ENCODE measurements around the gene PDGFA.

PDGFA gene

DNA sequence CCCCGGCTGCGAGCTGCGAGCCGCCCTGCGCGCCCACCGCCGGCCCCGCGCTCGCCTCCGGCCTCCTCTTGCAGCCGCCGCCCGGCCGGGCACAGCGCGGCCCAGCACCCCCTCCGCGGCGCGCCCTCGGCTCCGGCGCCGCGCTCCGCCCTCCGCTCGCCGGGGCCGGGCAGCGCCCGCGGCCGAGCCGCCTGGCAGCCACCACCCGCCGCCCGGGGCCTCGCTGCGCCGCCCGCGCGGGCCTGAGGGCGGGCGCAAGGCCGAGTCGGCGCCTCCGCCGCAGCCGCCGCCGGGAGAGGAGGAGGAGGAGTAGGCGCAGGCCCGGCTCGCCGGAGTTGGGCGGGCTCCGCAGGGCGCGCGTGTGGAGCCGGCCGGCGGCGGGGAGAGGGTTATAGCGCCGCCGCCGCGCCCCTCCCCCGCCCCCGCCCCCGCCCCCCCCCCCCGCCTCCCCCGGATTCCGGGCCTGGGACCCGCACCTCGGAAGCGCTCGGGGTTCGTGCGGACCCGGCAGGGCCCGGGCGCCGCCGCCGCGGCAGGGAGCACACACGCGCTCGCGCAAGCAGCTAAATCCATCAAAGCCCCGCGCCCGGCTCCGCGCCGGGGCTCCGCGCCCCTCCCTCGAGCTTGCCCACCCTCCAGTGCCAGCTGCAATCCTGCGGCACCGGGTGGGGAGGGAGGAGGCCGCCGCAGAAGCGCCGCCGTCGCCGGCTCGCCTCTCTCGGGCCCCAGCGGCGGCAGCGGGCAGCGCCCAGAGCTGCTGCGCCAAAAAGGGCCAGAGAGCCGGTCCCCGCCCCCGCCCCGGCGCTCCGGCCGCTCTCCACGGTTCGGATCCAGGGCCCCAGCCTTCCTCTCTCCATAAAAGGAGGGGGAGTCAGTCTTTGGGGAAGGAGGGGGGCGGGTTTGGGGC is at the start of gene PDGFA:
TSS of gene PDGFA (minus strand) at position 363 of the 907 bp plus-strand sequence. CDS start 845 bp downstream, outside the sequence.
- Mint-ChIP-seq H3K27ac (peak within 1 kb of the TSS; percentile 69), H3K4me1 (peaks cover 22% of the 10 kb centered on the region), H3K36me3 (peaks cover 39% of the 10 kb centered on the region), H3K4me3 (peak within 1 kb of the TSS; percentile 82), H3K9me3 (no peaks in the 10 kb centered on the region)
- ATAC-seq (peak; percentile 51), DNase-seq (ENCODE audit: low spot score in 2 of 2) (peak; percentile 25 to 71)

DNA sequence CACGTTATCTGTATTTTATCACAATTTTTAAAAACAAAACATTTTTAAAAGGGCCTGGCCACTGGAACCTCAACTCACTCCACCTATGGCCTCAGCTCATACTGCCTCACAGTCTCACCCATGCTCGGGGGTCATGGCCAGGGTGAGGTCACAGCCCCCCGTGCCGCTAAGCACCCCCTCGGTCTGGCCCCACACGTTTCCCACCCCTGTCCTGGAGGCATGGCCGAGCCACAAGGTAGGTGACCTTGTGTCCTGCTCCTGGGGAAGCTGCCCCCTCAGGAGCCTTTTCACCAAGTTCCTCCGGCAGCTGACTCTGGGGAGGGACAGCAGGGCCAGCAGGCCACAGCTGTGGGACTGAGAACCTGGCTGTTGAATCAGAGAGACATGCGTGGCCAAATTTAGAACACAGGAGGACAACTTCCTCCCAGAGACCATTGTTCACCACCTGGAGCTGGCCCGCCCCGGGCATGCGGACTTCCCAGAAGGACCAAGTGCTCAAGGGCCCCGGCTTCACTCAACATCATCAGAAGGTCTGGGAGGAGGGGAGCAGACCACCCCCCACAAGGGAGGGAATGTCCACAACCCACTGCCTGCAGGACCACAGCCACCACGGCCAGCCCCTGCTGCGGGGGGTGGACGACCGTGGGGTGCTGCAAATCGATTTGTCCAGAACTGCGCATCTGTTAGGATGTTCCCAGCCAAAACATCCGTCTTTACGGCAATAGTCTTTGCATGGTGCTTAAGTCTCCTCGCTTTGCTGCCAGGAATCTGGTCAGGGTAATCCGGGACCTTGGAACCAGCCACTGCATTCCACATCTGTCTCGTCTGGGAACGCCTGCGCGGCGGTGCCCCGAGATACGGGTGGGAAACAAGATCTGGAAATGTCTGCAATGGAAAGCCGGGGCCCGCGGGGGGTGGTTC is 48.6 kb upstream of the PDGFA start:
- H3K4me1 Mint-ChIP-seq = no peaks in the 10 kb centered on the region
- ATAC-seq (no peak), DNase-seq (ENCODE audit: low spot score in 2 of 2) (no peak)
- no peaks in the 10 kb centered on the region for H3K9me3 Mint-ChIP-seq
- H3K4me3 Mint-ChIP-seq = no peak overlapping the region
- peaks cover under 1% of the 10 kb centered on the region for H3K36me3 Mint-ChIP-seq
- H3K27ac Mint-ChIP-seq = no peak overlapping the region

DNA sequence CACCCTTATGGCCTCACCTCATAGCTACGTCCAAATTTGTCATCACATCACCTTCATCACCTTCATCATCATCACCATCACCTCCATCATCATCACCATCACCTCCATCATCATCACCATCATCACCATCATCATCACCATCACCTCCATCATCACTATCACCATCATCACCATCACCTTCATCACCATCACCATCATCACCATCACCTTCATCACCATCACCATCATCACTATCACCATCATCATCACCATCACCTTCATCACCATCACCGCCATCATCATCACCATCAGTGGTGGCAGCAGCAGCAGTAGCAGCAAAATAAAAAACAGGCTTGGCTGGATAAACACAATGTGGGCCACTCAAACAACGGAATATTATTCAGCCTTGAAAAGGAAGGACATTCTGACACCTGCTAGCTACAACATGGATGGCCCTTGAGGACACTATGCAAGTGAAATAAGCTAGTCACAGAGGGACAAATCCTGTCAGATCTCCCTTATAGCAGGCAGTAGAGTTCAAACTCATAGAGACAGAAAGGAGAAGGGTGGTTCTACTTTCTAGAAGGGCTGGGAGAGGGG is 47.7 kb upstream of the PDGFA start:
- ATAC-seq (no peak), DNase-seq (ENCODE audit: low spot score in 2 of 2) (no peak)
- Mint-ChIP-seq H3K4me3 (no peak overlapping the region), H3K27ac (no peak overlapping the region), H3K4me1 (peaks cover 5% of the 10 kb centered on the region), H3K9me3 (no peaks in the 10 kb centered on the region), H3K36me3 (peaks cover 3% of the 10 kb centered on the region)

DNA sequence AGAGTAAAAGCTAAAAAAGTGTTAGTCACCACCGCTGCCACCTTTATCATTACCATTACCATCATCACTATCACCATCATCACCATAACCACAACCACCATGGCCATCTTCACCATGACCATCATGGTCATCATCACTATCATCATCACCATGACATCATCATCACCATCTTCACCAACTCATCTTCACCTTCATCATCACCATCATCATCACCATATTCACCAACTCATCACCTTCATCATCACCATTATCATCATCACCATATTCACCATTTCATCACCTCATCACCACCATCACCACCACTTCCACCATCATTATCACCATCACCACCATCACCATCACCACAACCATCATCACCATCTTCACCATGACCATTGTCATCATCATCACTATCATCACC is 46.5 kb upstream of the PDGFA start:
- ATAC-seq (peak; percentile 44), DNase-seq (ENCODE audit: low spot score in 2 of 2) (no peak)
- H3K4me3 Mint-ChIP-seq = no peak overlapping the region
- no peaks in the 10 kb centered on the region for H3K9me3 Mint-ChIP-seq
- peaks cover 7% of the 10 kb centered on the region for H3K4me1 Mint-ChIP-seq
- peaks cover 5% of the 10 kb centered on the region for H3K36me3 Mint-ChIP-seq
- no peak overlapping the region for H3K27ac Mint-ChIP-seq

DNA sequence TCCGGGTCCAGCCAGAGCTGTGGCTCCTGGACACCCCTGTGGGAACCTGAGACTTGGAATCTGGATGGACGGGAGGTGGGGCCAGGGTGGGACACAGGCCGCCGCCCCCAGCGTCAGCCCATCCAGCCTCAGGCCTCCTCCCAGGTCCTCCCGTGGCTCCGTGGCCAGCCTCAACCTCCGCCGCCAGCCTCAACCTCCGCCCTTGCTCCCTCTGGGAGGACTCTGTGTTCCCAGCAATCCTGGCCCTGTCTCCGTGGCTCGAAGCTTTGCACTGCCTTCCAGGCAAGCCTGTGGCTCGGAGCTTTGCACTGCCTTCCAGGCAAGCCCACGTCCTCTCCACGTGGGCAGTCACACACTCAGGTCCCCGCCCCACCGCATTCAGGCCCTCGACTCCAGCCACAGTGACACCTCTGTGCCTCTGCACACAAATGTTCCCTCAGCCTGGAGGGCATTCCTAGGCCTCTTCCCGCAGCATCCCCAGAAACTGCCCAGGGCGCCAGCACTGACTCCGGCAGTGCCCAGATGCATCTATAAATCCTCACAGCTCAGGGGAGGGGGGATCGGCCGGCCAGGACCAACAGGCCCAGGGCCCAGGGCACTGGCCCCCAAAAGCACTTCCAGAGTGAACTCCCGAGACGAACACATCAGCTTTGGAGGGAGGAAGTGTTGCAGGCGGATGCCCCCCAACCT is 44.7 kb upstream of the PDGFA start:
- DNase-seq (ENCODE audit: low spot score in 2 of 2) (no peak), ATAC-seq (no peak)
- H3K27ac Mint-ChIP-seq = no peak overlapping the region
- H3K4me1 Mint-ChIP-seq = peaks cover 7% of the 10 kb centered on the region
- H3K4me3 Mint-ChIP-seq = no peak overlapping the region
- H3K9me3 Mint-ChIP-seq = no peaks in the 10 kb centered on the region
- H3K36me3 Mint-ChIP-seq = peaks cover 5% of the 10 kb centered on the region

DNA sequence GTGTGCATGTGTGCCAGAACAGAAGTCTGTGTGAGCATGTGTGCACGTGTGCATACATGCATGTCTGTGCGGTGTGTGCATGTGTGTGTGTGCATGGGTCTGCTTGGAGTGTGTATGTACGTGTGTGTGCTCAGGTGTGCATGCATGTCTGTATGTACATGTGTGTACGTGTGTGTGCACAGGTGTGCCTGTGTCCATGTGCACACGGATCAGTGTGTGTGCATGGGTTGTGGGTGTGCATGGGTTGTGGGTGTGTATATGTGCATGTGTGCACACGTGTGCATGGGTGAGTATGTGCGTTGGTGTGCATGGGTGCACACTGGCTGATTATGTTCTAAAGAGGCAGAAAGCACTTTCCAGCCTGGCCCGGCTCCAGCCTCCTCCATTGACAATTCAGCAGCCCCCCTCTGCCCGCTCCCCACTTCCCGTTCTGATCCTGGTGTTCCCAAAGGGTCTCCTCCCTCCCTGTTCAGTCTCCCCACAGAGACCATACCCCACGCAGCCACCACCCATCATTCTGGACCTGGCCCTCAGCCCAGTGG is 44.1 kb upstream of the PDGFA start:
- H3K27ac Mint-ChIP-seq = no peak overlapping the region
- no peak overlapping the region for H3K4me3 Mint-ChIP-seq

DNA sequence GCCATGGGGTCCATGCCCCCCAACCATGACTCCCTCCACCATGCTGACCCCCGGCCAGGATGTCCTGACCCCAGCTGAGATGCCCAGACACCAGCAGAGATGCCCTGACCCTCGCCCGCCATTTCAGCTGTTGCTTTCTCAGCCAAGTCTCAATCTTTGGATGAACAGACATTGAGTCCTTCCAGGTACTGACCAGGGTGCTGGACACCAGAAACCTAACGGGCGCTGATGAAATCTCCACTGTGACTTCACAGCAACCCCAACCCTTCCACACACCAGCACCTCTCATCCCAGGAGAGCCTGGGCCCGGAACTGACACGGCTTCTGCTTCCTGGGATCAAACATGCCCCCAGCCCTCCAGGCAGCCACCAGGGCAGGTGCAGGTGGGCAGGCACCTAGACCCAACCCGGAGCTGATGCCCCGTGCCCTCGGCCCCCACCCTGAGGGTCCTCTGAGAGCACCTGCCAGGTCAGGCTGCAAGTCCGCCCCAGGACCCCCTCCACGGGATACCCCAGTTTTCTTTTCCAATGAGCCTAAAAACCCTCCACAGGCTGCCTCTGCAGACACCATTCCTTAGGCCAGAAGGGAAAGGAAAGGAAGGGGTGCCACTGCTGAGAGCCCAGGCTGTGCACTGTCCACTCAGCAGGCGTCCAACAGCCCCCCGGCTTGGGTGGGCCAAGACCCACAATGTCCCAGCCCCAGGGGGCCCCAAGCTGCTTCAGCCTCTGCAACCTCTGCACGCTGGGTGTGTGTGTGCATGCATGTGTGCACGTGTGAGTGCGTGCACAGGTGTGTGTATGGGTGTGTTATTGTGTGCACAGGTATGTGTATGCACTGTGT is 43.4 kb upstream of the PDGFA start:
- DNase-seq (ENCODE audit: low spot score in 2 of 2) = no peak
- Mint-ChIP-seq H3K36me3 (peaks cover 5% of the 10 kb centered on the region), H3K4me3 (no peak overlapping the region), H3K27ac (peak overlapping the region; percentile 23), H3K9me3 (no peaks in the 10 kb centered on the region), H3K4me1 (peaks cover 7% of the 10 kb centered on the region)
- ATAC-seq = no peak

More for the DNA sequence above, 44.1 kb upstream of the PDGFA start:
- ATAC-seq = no peak
- Mint-ChIP-seq H3K36me3 (peaks cover 5% of the 10 kb centered on the region), H3K9me3 (no peaks in the 10 kb centered on the region), H3K4me1 (peaks cover 7% of the 10 kb centered on the region)
- DNase-seq (ENCODE audit: low spot score in 2 of 2) = no peak

DNA sequence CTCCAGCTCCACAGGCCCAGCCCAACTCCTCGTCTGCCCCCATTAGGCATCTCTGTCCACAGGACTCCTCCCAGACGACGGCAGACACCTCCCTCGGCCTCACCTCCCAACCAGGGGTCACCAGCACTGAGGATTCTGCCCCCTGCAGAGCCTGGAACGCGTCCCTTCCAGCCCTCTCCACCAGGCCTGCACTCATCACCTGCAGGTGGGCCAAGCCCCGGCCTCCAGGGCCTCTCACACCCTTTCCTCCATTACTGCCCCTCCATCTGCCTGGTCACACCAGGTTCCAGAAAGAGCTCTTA is 42.7 kb upstream of the PDGFA start:
- H3K27ac Mint-ChIP-seq = no peak overlapping the region
- H3K4me1 Mint-ChIP-seq = peaks cover 7% of the 10 kb centered on the region
- DNase-seq (ENCODE audit: low spot score in 2 of 2) (no peak), ATAC-seq (no peak)
- no peak overlapping the region for H3K4me3 Mint-ChIP-seq
- H3K9me3 Mint-ChIP-seq = no peaks in the 10 kb centered on the region
- H3K36me3 Mint-ChIP-seq = peaks cover 5% of the 10 kb centered on the region

DNA sequence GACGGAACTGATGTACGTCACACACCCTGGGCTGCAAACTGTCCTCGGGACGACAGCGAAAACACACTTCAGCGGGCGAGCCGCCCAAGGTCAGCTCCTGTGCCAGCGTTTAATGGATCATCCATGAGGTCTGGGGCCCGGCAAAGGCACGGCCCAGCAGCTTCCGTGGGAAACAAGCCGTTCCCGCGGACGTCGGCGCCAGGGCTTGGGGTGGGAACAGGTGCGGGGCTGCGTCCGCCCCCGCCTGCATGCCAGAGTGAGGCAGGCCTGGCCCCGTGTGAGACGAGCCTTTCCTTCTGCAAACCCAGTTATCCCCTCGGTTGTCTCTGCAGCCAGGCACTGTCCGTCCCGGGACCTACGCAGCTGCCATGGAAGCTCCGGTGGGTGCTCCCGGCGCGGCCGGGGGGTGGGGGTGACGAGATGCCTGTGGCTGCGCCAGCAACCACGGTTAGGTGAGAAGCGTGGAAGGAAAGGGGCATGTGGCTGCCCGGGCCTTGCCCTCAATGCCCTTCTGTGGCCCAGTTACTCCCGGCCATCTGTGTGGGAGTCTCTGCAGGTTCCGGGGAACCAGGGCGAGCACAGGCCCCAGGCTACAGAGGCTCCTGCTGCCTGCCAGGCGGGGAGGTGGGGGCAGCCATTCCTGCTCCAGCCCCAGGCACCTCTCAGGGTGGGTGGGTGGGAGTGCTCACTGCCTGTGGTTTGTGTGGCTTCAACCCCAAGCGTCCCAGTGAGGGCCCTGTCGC is 42.2 kb upstream of the PDGFA start:
- Mint-ChIP-seq H3K4me3 (no peak overlapping the region), H3K4me1 (peaks cover 7% of the 10 kb centered on the region), H3K36me3 (peaks cover 5% of the 10 kb centered on the region), H3K9me3 (no peaks in the 10 kb centered on the region), H3K27ac (no peak overlapping the region)
- DNase-seq (ENCODE audit: low spot score in 2 of 2) (no peak), ATAC-seq (no peak)

DNA sequence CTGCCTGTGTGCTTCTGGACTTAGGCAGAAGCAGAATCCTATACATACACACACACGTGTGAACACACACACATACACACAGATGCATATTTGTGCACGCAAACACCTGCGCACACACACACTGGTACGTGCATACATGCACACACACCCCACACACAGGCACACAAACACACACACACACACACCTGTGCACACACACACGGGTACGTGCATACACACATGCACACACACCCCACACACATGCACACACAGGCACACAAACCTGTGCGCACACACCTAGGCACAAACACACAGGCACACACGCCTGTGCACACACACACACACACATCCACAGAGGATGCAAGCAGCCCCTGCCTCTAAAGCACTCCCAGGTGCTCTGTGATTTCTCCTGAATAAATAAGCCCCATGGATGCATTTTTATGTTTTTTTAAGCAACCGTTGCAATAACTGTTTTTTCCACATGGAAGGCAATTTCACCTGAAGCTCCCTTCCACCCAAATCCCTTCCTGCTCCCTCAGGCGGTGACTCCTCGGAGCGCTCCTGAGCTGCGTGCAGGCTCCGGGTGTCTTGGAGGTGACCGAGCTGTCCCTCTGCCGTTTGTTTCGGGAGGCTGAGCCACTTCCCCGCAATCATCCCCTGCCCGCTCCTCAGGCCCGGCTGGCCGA is 41.5 kb upstream of the PDGFA start:
- no peak overlapping the region for H3K27ac Mint-ChIP-seq
- peaks cover 5% of the 10 kb centered on the region for H3K36me3 Mint-ChIP-seq
- no peak for DNase-seq (ENCODE audit: low spot score in 2 of 2)
- no peak overlapping the region for H3K4me3 Mint-ChIP-seq
- H3K4me1 Mint-ChIP-seq = peaks cover 7% of the 10 kb centered on the region
- ATAC-seq = no peak
- H3K9me3 Mint-ChIP-seq = no peaks in the 10 kb centered on the region

DNA sequence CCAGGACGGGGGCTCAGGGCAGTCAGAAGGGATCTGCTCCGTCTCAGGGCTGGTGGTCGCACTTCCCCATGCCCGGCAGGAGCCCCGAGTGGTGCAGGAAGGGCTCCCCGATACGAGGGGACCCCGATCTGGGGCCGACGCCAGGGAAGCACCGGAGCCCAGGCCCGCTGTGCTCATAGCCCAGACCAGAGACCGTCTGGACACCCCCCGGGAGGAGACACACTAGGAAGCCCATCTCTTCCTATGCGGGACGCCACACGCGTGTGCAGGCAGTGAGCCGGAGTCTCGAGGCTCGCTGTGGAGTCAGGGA is 39.7 kb upstream of the PDGFA start:
- H3K9me3 Mint-ChIP-seq = no peaks in the 10 kb centered on the region
- peak overlapping the region; percentile 34 for H3K27ac Mint-ChIP-seq
- no peak for ATAC-seq

DNA sequence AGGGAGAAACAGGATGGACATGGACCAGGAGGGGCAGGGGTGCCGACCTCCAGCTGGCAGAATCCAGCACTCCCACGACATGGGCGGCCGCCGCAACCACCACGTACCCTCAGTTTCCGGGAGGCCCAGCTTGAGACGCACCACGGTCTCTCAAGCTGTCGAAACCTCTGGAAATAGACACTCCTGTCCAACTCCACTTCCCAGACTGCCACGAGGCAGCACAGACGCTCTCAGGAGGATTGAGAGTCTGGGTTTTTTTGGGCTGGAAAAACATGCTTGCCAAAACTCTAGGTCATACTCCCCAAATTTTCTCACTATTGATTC is 37.9 kb upstream of the PDGFA start:
- Mint-ChIP-seq H3K9me3 (no peaks in the 10 kb centered on the region), H3K27ac (no peak overlapping the region), H3K4me3 (no peak overlapping the region), H3K4me1 (peaks cover 3% of the 10 kb centered on the region), H3K36me3 (peaks cover 3% of the 10 kb centered on the region)
- DNase-seq (ENCODE audit: low spot score in 2 of 2) (no peak), ATAC-seq (no peak)

More for the DNA sequence above, 39.7 kb upstream of the PDGFA start:
- peaks cover 5% of the 10 kb centered on the region for H3K36me3 Mint-ChIP-seq
- DNase-seq (ENCODE audit: low spot score in 2 of 2) = no peak
- H3K4me1 Mint-ChIP-seq = peaks cover 7% of the 10 kb centered on the region
- H3K4me3 Mint-ChIP-seq = no peak overlapping the region

DNA sequence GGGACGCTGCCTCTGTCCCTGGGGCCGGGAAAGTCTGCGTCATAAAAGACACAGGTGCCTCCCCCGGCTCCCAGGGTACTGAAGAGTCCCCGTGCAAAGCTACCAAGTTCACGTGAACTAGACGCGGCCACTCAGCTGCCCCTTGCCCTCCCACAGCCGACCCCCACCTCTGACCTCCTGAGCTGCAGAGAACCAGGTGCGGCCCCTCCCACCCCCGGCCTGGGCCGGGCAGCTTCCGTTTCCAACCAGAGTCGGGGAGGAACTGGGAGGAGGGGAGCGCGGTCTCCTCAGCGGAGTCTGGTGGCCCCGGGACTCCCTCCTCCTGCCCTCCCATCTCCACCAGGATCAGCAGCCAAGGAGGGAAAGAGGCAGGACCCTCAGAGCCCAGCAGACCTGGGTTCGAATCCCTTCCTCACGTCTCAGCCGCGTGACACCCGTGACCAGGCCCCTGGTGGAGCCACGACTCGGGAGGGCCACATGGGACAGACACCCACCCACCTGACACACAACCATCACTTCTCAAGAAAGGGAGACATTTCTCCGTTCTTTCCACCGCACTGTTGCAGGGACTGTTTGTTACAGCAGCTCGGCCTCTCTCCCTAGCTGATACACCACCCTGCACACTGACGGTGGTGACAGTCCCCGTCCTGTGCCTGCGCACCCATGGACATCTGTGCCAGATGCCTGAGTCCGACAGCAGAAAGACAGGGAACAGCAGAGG is 37.4 kb upstream of the PDGFA start:
- H3K4me3 Mint-ChIP-seq = no peak overlapping the region
- DNase-seq (ENCODE audit: low spot score in 2 of 2) = no peak
- H3K36me3 Mint-ChIP-seq = no peaks in the 10 kb centered on the region
- H3K27ac Mint-ChIP-seq = no peak overlapping the region
- H3K9me3 Mint-ChIP-seq = no peaks in the 10 kb centered on the region
- no peak for ATAC-seq
- no peaks in the 10 kb centered on the region for H3K4me1 Mint-ChIP-seq
